Natural killer cell (primary cell): ENCODE measurements around the gene SLIT1. TPM values are rescaled to one million over a fixed set of nuclear protein-coding genes. Genes with fewer than 3 reads are reported as not detected.

Experiments
- ATAC-seq, 3 donors: fragments of 150-1000 bp in 2 of 3; fragments of 200-7000 bp in 1 of 3; cut with Tn5 transposase; 1 replicate in 1 of 3; 2 replicates in 2 of 3; pipeline ENCODE4 v1.10.0; 2021; ENCODE audit warnings: mild to moderate bottlenecking in 2 of 3, moderate library complexity in 2 of 3
- DNase-seq, 2 donors: peaks; one replicate each; pipeline versions ENCODE4 v3.0.0 to v3.0.0-alpha.2; 2013 to 2021; ENCODE audit warnings: mixed read lengths in 1 of 2
- H3K27ac ChIP-seq: one replicate; pipeline ENCODE4 v1.5.1; 2013; ENCODE audit warnings: mild to moderate bottlenecking, low read length
- H3K27me3 ChIP-seq: one replicate; pipeline ENCODE4 v1.6.1; 2013; ENCODE audit warnings: low read length; ENCODE audit not compliant: control insufficient read depth, insufficient read depth
- H3K36me3 ChIP-seq: one replicate; pipeline ENCODE4 v1.6.1; 2013; ENCODE audit warnings: low read length; ENCODE audit not compliant: control insufficient read depth, insufficient read depth
- H3K4me1 ChIP-seq: one replicate; pipeline ENCODE4 v1.6.1; 2013; ENCODE audit warnings: low read length; ENCODE audit not compliant: control insufficient read depth, insufficient read depth
- H3K4me3 ChIP-seq: one replicate; pipeline ENCODE4 v1.5.1; 2013; ENCODE audit warnings: low read length
- H3K9me3 ChIP-seq: one replicate; pipeline ENCODE4 v1.6.1; 2013; ENCODE audit warnings: low read length; ENCODE audit not compliant: control insufficient read depth, insufficient read depth
- H3K27ac Mint-ChIP-seq, 2 donors: one replicate each; pipeline ENCODE4 v1.8.0; 2022; ENCODE audit warnings: mild to moderate bottlenecking in 2 of 2, mixed read lengths in 2 of 2, moderate library complexity in 1 of 2
- H3K27me3 Mint-ChIP-seq, 2 donors: one replicate each; pipeline ENCODE4 v1.8.0; 2022; ENCODE audit warnings: low read depth in 2 of 2, mixed read lengths in 2 of 2
- H3K36me3 Mint-ChIP-seq: one replicate; pipeline ENCODE4 v1.8.0; 2022; ENCODE audit warnings: mixed read lengths
- H3K4me1 Mint-ChIP-seq, 2 donors: one replicate each; pipeline ENCODE4 v1.8.0; 2022; ENCODE audit warnings: mixed read lengths in 2 of 2
- H3K4me3 Mint-ChIP-seq: one replicate; pipeline ENCODE4 v1.8.0; 2022; ENCODE audit warnings: mild to moderate bottlenecking, moderate library complexity, mixed read lengths
- H3K9me3 Mint-ChIP-seq, 2 donors: one replicate each; pipeline ENCODE4 v1.8.0; 2022; ENCODE audit warnings: mixed read lengths in 2 of 2
- CTCF ChIP-seq: fragments of 200-600 bp; IDR thresholded peaks from one replicate; pipeline ENCODE4 v1.8.0; 2022; ENCODE audit warnings: antibody characterized with exemption
- WGBS: methylation state at CpG from one replicate; pipeline ENCODE4 v1.1.7; 2013; ENCODE audit warnings: missing lambda C conversion rate; ENCODE audit not compliant: insufficient coverage; 5-methylcytosine and 5-hydroxymethylcytosine counted together
- intact Hi-C: fragments of 100-400 bp; cut with micrococcal nuclease; formaldehyde crosslinking; loops from one replicate; pipeline ENCODE4 v1.14.2; 2022
- total RNA-seq, 4 donors: library from RNA; stranded (reverse); fragments of 120-200 nt in 1 of 4; gene quantifications; one replicate each; pipeline versions ENCODE4 v1.2.3 to v1.2.4, GENCODE V29; 2013 to 2022

The SLIT1 gene
- total RNA-seq, 3 donors from 2014 or later (not counting 1 experiment from before 2014, with no cell fraction given): 0.28 to 1.5 (median 1.1) TPM

DNA sequence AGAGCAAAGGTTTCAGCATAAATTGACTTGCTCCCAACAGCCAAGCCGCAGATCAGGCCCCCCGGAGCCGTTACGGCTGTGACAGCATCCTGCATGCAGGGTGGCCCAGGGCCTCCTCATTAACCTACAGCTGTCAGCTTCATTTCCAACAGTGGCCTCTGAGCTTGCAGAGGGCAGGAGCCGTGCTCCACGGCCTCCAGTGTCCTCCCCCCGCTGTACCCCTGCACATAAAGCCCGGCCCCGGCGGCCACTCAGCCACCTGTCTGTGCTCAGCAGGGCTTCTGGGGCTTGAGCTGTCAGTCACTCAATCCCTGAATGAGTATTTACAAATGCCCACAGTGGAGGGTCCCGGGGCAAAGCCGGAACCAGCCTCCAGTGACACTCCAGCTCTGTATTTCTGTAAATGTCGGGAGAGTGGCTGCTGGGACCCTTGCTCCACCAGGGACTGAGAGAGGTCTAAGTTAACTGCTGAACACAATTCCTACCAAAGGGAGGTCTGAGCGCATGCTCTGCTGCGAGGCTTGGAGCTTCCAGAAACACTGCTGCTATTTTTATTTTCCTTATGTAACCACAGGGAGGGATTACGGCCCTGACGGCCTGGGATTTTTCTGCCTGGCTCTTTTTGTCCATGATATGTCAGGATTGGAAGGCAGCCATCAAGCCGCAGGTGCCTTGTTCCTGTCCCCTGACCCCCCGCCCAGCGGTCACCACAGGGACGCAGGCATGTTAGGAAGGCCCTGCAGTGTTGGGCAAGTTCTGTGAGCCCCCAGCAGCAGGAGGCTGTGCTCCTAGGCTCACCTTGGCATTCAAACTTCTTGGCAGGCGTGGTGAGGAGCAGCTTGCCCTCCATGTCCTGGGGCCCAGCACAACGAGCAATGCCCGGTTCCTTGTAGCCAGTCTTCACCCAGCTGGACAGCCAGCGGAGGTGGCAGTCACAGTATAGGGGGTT is 165.0 kb downstream of the SLIT1 start:
- no peaks in the 10 kb centered on the region for H3K9me3 ChIP-seq
- H3K4me1 Mint-ChIP-seq: peaks cover 7 to 15% of the 10 kb centered on the region in 2 donors
- no peak overlapping the region for H3K27ac Mint-ChIP-seq
- no peaks in the 10 kb centered on the region for H3K27me3 ChIP-seq
- no peaks in the 10 kb centered on the region for H3K36me3 Mint-ChIP-seq
- no peaks in the 10 kb centered on the region for H3K36me3 ChIP-seq
- no peak overlapping the region for H3K4me3 Mint-ChIP-seq
- intact Hi-C loops: no loop called here
- TF ChIP-seq CTCF: no peak
- no peak overlapping the region for H3K4me3 ChIP-seq
- ATAC-seq (no peak), DNase-seq (no peak)
- no peak overlapping the region for H3K27ac ChIP-seq
- no peaks in the 10 kb centered on the region for H3K27me3 Mint-ChIP-seq
- 95% methylated on average over 25 of the region's 25 CpGs for WGBS
- peaks cover 11% of the 10 kb centered on the region for H3K4me1 ChIP-seq
- no peaks in the 10 kb centered on the region for H3K9me3 Mint-ChIP-seq

- peaks cover 11% of the 10 kb centered on the region for H3K4me1 ChIP-seq
- Mint-ChIP-seq H3K4me3 (no peak overlapping the region), H3K4me1 (peaks cover 7 to 23% of the 10 kb centered on the region in 2 donors), H3K27ac (no peak overlapping the region), H3K36me3 (no peaks in the 10 kb centered on the region), H3K27me3 (no peaks in the 10 kb centered on the region), H3K9me3 (no peaks in the 10 kb centered on the region)
- DNase-seq (no peak), ATAC-seq (no peak)
- intact Hi-C loops: no loop called here
- no peak overlapping the region for H3K27ac ChIP-seq
- no peak for TF ChIP-seq CTCF
- H3K27me3 ChIP-seq: no peaks in the 10 kb centered on the region
- no peak overlapping the region for H3K4me3 ChIP-seq
- 91% methylated on average over 12 of the region's 12 CpGs for WGBS
- H3K36me3 ChIP-seq: no peaks in the 10 kb centered on the region
- H3K9me3 ChIP-seq: no peaks in the 10 kb centered on the region
Observed at GRCh38 chr10:97019213-97019844, 166.4 kb downstream of the SLIT1 start.

GRCh38 chr10:97018251-97019212 is 167.2 kb downstream of the SLIT1 start:
- Histone ChIP-seq H3K4me1 (peaks cover 11% of the 10 kb centered on the region), H3K27ac (no peak overlapping the region), H3K4me3 (no peak overlapping the region), H3K36me3 (no peaks in the 10 kb centered on the region), H3K27me3 (no peaks in the 10 kb centered on the region), H3K9me3 (no peaks in the 10 kb centered on the region)
- Mint-ChIP-seq H3K27me3 (no peaks in the 10 kb centered on the region), H3K4me1 (peaks cover 7 to 23% of the 10 kb centered on the region in 2 donors), H3K4me3 (no peak overlapping the region), H3K27ac (no peak overlapping the region), H3K36me3 (no peaks in the 10 kb centered on the region), H3K9me3 (no peaks in the 10 kb centered on the region)
- ATAC-seq: no peak
- DNase-seq: no peak
- intact Hi-C loops: no loop called here
- WGBS: 89% methylated on average over 18 of the region's 18 CpGs
- TF ChIP-seq CTCF: no peak
